OCI-LY7 (cell line): ENCODE results near the gene FEZ2.

ENCODE experiments used
- CTCF ChIP-seq: fragments of 200-600 bp; sonication (generic); conservative IDR thresholded peaks from 2 replicates; pipeline ENCODE4 v1.5.1; 2014; ENCODE audit warnings: mild to moderate bottlenecking, antibody characterized with exemption, low read length, moderate library complexity, mixed read lengths
- EZH2phosphoT487 ChIP-seq: fragments of 200-600 bp; sonication (generic); IDR thresholded peaks from 2 replicates; pipeline ENCODE4 v1.6.1; 2018; ENCODE audit warnings: low read depth, borderline replicate concordance, mild to moderate bottlenecking, mixed run types, antibody characterized with exemption, low read length, moderate library complexity, mixed read lengths

DNA sequence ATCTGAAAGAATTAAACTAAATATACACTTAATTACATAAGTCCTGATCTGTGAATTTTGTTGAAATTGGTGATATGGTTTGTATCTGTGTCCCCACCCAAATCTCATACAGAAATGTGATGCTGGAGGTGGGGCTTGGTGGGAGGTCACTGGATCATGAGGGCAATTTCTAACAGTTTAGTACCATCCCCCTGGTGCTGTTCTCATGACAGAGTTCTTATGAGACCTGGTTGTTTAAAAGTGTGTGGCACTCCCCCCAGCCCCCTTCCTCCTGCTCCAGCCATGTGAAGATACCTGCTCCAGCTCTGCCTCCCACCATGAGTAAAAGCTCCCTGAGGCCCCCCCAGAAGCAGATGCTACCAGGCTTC, 18.7 kb downstream of the FEZ2 start:
- TF ChIP-seq CTCF (no peak), EZH2phosphoT487 (no peak)
